ENCODE data around the gene SMOC1.

Gene SMOC1

DNA sequence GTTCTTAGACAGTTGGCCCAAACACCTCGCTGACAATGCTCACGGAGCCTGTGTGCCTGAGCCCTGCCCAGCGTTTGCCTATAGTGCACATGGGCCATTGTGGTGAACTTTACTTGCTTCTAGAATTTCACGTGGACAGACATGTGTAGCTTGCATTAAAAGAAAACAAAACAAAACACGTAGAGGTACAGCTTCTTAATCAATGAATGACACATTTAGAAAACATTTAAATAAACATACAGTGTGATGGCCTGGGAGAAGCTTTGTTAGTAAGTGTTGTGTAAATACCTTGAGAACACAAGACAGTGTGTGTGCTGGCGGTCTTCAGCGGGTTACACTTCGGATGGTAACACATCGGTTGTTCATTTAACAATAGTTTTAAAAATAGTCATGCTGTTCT lies 38.1 kb downstream of the SMOC1 start:
- H3K79me2 ChIP-seq (ENCODE audit: insufficient read depth, low read length): no peaks in the 10 kb centered on the region
- no peak overlapping the region for H3K4me3 ChIP-seq (ENCODE audit: low read depth, low read length, poor library complexity, severe bottlenecking)
- H2AFZ ChIP-seq (ENCODE audit: low read length): no peak overlapping the region
- H3K4me1 ChIP-seq (ENCODE audit: insufficient read depth, low read length, severe bottlenecking): no peaks in the 10 kb centered on the region
- no peak overlapping the region for H3K4me2 ChIP-seq (ENCODE audit: low read length)
- no peak overlapping the region for H3K27ac ChIP-seq (ENCODE audit: low read depth, low read length, poor library complexity, severe bottlenecking)
- no peaks in the 10 kb centered on the region for H3F3A ChIP-seq (ENCODE audit: insufficient read depth, low read length)
- no peaks in the 10 kb centered on the region for H3K27me3 ChIP-seq (ENCODE audit: insufficient read depth, low read length)
- no peak overlapping the region for H3K9ac ChIP-seq (ENCODE audit: low read length)
- H3K9me2 ChIP-seq (ENCODE audit: low read depth, low read length): no peaks in the 10 kb centered on the region
- TF ChIP-seq, protein P1, sequence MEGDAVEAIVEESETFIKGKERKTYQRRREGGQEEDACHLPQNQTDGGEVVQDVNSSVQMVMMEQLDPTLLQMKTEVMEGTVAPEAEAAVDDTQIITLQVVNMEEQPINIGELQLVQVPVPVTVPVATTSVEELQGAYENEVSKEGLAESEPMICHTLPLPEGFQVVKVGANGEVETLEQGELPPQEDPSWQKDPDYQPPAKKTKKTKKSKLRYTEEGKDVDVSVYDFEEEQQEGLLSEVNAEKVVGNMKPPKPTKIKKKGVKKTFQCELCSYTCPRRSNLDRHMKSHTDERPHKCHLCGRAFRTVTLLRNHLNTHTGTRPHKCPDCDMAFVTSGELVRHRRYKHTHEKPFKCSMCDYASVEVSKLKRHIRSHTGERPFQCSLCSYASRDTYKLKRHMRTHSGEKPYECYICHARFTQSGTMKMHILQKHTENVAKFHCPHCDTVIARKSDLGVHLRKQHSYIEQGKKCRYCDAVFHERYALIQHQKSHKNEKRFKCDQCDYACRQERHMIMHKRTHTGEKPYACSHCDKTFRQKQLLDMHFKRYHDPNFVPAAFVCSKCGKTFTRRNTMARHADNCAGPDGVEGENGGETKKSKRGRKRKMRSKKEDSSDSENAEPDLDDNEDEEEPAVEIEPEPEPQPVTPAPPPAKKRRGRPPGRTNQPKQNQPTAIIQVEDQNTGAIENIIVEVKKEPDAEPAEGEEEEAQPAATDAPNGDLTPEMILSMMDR (IDR thresholded peaks at IDR 0.05; ENCODE audit: low read length): no peak
- TF ChIP-seq EZH2 (IDR thresholded peaks at IDR 0.05; ENCODE audit: borderline replicate concordance, low read length): no peak
- H4K20me1 ChIP-seq (ENCODE audit: insufficient read depth, low read length): no peaks in the 10 kb centered on the region
- no peaks in the 10 kb centered on the region for H3K36me3 ChIP-seq (ENCODE audit: insufficient read depth, low read length)
- no peaks in the 10 kb centered on the region for H3K9me3 ChIP-seq (ENCODE audit: low read length)

DNA sequence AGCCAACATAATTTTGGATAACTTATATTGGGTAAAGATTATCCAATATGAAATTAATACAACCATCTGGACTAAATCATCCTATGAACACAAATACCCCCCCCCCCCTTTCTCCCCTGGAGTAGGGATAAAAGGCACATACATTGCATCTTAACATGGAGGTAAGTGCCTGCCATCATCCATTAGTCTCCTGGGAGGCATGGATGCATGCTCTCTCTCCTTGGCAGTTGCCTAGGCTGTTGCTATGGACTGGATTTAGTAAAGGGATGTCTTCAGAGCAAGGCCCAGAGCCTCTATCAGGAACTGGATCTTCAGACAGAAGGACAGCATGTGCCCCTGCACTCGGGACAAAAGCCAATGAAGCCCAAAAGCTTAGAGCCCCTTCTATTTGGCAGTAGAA lies 40.6 kb downstream of the SMOC1 start:
- no peak overlapping the region for H2AFZ ChIP-seq (ENCODE audit: low read length)
- no peak overlapping the region for H3K4me2 ChIP-seq (ENCODE audit: low read length)
- H3K9me2 ChIP-seq (ENCODE audit: low read depth, low read length): no peaks in the 10 kb centered on the region
- H4K20me1 ChIP-seq (ENCODE audit: insufficient read depth, low read length): no peaks in the 10 kb centered on the region
- H3K4me1 ChIP-seq (ENCODE audit: insufficient read depth, low read length, severe bottlenecking): no peaks in the 10 kb centered on the region
- H3K27me3 ChIP-seq (ENCODE audit: insufficient read depth, low read length): no peaks in the 10 kb centered on the region
- TF ChIP-seq EZH2 (IDR thresholded peaks at IDR 0.05; ENCODE audit: borderline replicate concordance, low read length): no peak
- TF ChIP-seq, protein P1 (IDR thresholded peaks at IDR 0.05; ENCODE audit: low read length): no peak
- no peaks in the 10 kb centered on the region for H3K36me3 ChIP-seq (ENCODE audit: insufficient read depth, low read length)
- H3K9me3 ChIP-seq (ENCODE audit: low read length): no peaks in the 10 kb centered on the region
- H3F3A ChIP-seq (ENCODE audit: insufficient read depth, low read length): no peaks in the 10 kb centered on the region
- no peaks in the 10 kb centered on the region for H3K79me2 ChIP-seq (ENCODE audit: insufficient read depth, low read length)
- H3K4me3 ChIP-seq (ENCODE audit: low read depth, low read length, poor library complexity, severe bottlenecking): no peak overlapping the region
- H3K27ac ChIP-seq (ENCODE audit: low read depth, low read length, poor library complexity, severe bottlenecking): no peak overlapping the region
- no peak overlapping the region for H3K9ac ChIP-seq (ENCODE audit: low read length)

DNA sequence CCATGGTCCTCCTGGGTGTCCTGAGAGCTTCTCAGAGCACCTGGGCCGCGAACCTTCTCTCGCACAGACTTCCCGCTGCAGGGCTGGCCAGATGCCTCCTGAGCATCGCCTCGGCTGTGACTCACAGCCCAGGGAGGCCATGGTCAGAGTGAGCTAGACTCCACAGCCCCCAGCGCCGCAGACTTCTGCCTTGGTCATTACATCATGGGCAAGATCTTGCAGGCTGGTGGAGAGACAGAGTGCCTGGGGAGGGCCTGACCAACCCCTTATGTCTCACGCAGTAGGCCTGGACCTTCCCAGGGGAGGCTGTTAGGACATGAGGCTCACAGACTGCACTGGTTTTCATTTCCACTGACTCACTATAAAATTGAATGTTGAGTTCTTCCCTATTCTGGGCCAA lies 41.8 kb downstream of the SMOC1 start:
- H3K9me3 ChIP-seq (ENCODE audit: low read length): no peaks in the 10 kb centered on the region
- H3K4me2 ChIP-seq (ENCODE audit: low read length): no peak overlapping the region
- TF ChIP-seq EZH2 (IDR thresholded peaks at IDR 0.05; ENCODE audit: borderline replicate concordance, low read length): no peak
- TF ChIP-seq, protein P1 (IDR thresholded peaks at IDR 0.05; ENCODE audit: low read length): no peak
- H4K20me1 ChIP-seq (ENCODE audit: insufficient read depth, low read length): no peaks in the 10 kb centered on the region
- no peak overlapping the region for H2AFZ ChIP-seq (ENCODE audit: low read length)
- H3K4me1 ChIP-seq (ENCODE audit: insufficient read depth, low read length, severe bottlenecking): no peaks in the 10 kb centered on the region
- H3K79me2 ChIP-seq (ENCODE audit: insufficient read depth, low read length): no peaks in the 10 kb centered on the region
- no peaks in the 10 kb centered on the region; the same call in 1 of the 2 replicates for H3K27me3 ChIP-seq (ENCODE audit: insufficient read depth, low read length)
- no peak overlapping the region for H3K27ac ChIP-seq (ENCODE audit: low read depth, low read length, poor library complexity, severe bottlenecking)
- H3K9me2 ChIP-seq (ENCODE audit: low read depth, low read length): no peaks in the 10 kb centered on the region
- no peak overlapping the region for H3K9ac ChIP-seq (ENCODE audit: low read length)
- H3F3A ChIP-seq (ENCODE audit: insufficient read depth, low read length): no peaks in the 10 kb centered on the region
- H3K36me3 ChIP-seq (ENCODE audit: insufficient read depth, low read length): no peaks in the 10 kb centered on the region
- no peak overlapping the region for H3K4me3 ChIP-seq (ENCODE audit: low read depth, low read length, poor library complexity, severe bottlenecking)
